ENCODE measurements around the gene GRIK1.

GRIK1 gene

DNA sequence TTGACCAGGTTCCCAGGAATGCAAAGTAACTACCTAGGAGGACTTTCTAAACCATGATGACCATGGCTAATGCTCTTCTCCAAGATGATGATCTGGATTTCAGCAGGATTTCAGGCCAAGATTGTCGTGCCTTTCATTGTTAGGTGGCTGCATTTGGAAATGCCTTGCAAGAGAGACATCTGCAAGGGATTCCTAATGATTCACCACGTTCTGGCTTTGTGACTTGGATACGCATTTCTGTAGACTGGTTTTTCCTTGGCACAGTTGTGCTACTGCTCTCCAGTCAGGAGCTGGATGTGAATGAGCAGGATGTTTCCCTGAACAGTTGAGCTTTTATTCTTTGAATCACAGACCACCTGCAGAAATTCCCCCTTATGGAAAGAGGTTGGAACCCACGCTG, 428.7 kb downstream of the GRIK1 start:
- ChIA-PET CTCF (no interaction called here), POLR2A (ENCODE audit: low non-redundant PET) (no interaction called here)
- no peak overlapping the region for H3K27ac ChIP-seq
- TF ChIP-seq, protein P1, sequence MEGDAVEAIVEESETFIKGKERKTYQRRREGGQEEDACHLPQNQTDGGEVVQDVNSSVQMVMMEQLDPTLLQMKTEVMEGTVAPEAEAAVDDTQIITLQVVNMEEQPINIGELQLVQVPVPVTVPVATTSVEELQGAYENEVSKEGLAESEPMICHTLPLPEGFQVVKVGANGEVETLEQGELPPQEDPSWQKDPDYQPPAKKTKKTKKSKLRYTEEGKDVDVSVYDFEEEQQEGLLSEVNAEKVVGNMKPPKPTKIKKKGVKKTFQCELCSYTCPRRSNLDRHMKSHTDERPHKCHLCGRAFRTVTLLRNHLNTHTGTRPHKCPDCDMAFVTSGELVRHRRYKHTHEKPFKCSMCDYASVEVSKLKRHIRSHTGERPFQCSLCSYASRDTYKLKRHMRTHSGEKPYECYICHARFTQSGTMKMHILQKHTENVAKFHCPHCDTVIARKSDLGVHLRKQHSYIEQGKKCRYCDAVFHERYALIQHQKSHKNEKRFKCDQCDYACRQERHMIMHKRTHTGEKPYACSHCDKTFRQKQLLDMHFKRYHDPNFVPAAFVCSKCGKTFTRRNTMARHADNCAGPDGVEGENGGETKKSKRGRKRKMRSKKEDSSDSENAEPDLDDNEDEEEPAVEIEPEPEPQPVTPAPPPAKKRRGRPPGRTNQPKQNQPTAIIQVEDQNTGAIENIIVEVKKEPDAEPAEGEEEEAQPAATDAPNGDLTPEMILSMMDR (conservative IDR thresholded peaks at IDR 0.05; ENCODE audit: low read depth) = no peak
- no peak for DNase-seq (ENCODE audit: low spot score)

DNA sequence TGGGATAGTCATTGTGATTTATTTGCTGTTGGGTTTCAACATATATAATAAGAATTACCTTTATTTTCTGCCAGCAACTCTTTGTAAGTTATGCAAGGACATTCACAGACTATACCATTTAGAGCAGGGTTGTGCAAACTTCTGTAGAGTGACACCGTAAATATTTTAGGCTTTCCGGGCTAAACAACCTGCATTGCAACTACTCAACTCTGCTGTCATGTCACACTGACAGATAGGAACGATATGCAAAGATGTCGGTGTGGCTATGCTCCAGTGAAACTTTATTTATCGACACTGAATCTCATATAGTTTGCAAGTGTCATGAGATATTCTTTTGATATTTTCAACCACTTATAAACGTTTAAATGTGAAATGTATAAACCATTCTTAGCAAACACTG, 430.7 kb downstream of the GRIK1 start:
- H3K27ac ChIP-seq = no peak overlapping the region
- no peak for DNase-seq (ENCODE audit: low spot score)
- ChIA-PET CTCF (no interaction called here), POLR2A (ENCODE audit: low non-redundant PET) (no interaction called here)
- TF ChIP-seq, protein P1 (conservative IDR thresholded peaks at IDR 0.05; ENCODE audit: low read depth) = no peak

DNA sequence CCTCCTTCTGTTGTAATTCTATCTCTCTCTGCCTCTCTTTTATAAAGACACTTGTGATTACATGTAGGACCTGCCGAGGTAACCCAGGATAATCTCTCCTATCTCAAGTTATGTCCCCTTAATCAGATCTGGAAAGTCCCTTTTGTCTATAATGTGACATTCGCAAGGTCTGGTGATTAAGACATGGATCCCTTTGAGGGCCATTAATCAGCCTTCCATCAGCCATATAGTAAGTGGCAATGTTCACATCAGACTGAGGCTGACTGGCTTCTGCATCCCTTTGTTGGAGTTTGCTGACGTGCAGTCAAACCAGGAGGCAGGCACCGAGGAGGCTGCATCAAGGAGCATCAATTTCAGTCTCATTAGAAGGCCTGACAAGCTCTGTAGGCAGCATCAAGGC, 431.5 kb downstream of the GRIK1 start:
- ChIA-PET CTCF (no interaction called here), POLR2A (ENCODE audit: low non-redundant PET) (no interaction called here)
- TF ChIP-seq, protein P1 (conservative IDR thresholded peaks at IDR 0.05; ENCODE audit: low read depth) = no peak

DNA sequence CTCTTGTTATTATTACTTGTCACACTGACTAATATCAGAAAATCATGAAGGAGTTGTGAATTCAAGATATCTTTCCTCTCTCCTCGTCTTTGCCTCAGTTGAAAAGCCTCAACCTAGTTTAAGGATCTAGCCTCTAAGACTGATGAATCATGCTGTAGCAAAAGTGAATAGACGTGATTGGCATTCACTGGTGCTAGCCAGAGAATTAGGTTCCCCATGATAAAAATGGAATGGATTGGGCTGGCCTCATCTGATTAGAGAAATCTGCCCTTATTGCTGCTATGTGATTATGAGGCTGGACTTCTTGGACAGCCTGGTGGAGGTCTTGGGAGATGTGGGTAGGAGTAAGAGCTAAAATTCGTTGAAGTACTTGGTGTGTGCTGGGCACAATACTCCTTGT, 432.8 kb downstream of the GRIK1 start:
- ChIA-PET CTCF (no interaction called here), POLR2A (ENCODE audit: low non-redundant PET) (no interaction called here)
- no peak for DNase-seq (ENCODE audit: low spot score)
- TF ChIP-seq, protein P1 (conservative IDR thresholded peaks at IDR 0.05; ENCODE audit: low read depth) = no peak
- no peak overlapping the region for H3K27ac ChIP-seq

More for the DNA sequence above, 431.5 kb downstream of the GRIK1 start:
- no peak for DNase-seq (ENCODE audit: low spot score)
- no peak overlapping the region for H3K27ac ChIP-seq

DNA sequence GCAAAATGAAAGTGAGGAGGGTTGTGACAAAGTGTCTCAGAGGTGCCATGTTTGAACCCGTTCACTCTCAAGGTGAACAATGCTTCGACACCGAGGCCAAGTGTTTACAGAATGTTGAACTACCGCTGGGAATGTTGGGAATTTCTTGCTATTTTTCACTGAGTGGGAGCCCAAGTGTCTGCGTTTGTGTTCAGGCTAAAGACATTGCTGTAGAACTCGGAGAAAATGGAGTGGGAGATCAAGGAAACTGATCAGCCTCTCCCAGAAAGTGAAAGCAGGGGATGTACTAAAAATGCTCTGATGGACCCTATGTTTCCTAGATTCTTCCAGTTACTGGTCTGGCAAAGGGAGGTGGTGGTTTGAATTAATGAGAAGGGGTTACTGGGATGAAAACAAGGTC, 433.6 kb downstream of the GRIK1 start:
- CTCF ChIA-PET = no interaction called here
- POLR2A ChIA-PET (ENCODE audit: low non-redundant PET) = no interaction called here
- H3K27ac ChIP-seq = no peak overlapping the region
- DNase-seq (ENCODE audit: low spot score) = no peak
- TF ChIP-seq, protein P1 (conservative IDR thresholded peaks at IDR 0.05; ENCODE audit: low read depth) = no peak

DNA sequence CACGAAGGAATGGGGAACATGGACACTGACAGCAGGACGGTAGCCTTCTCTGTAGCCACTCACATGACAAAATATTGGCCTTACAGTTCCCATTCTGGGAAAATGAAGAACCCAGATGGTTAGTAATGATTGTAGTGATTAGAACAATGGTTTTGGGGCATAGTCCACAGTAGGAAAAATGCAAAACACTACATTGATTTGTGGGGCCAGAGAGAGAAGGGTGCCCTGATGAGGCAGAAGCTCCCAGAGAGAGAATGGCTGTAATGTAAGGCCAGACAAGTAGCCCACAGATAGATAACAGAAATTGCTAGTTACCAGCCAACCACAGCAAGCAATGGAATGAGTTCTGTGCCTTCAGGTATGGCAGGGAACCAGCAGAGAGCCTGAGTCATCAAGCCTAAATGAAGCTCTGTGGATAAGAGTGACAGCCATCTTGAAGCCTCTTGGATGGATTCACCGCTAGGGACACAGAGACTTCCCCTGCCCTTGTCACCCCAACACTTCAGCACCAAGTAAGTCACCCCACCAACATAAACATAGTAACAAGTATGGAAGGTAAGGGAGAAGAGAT, 435.0 kb downstream of the GRIK1 start:
- peak; percentile 5 for DNase-seq (ENCODE audit: low spot score)
- TF ChIP-seq, protein P1 (conservative IDR thresholded peaks at IDR 0.05; ENCODE audit: low read depth) = no peak
- ChIA-PET CTCF (interaction anchor here (1.1 kb wide), 1 partner anchor 11 kb away, joined by 3 read pairs; no protein-coding TSS in a partner anchor), POLR2A (ENCODE audit: low non-redundant PET) (no interaction called here)
- no peak overlapping the region for H3K27ac ChIP-seq

DNA sequence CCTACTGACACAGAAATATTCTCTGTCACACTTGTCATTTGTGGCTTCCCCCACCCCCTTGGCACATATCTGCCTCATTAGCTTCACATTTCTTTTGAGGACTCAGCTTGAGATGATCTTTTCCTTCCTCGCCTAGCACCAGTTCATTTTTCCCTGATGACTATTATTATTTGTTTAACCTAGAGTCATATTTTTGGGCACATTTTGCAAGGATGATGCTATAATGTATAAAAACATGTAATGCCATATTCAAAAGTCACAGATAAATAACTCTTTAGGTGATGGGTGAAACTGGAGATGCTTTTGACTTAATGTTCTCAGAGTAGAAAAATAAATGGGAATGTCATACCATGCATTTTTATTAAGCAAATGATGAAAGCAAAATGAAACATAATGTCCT, 438.3 kb downstream of the GRIK1 start:
- POLR2A ChIA-PET (ENCODE audit: low non-redundant PET) = no interaction called here
- no peak for DNase-seq (ENCODE audit: low spot score)
- CTCF ChIA-PET = no interaction called here
- H3K27ac ChIP-seq = no peak overlapping the region
- TF ChIP-seq, protein P1 (conservative IDR thresholded peaks at IDR 0.05; ENCODE audit: low read depth) = no peak

Measured in RWPE1 (cell line).